Neural cell (in vitro differentiated cells): ENCODE results near the gene ATP7B. TPM values are rescaled to one million over a fixed set of nuclear protein-coding genes. Genes with fewer than 3 reads are reported as not detected.

Experiments
- H2AFZ ChIP-seq: fragments of 200-600, 300-800 bp; sonication (generic), shearing (Covaris generic); 2 replicates; pipeline ENCODE4 v1.6.0; 2014; ENCODE audit warnings: low read depth, mild to moderate bottlenecking, antibody characterized with exemption, low read length, moderate library complexity
- H3F3A ChIP-seq: fragments of 200-600 bp; shearing (Covaris generic); 2 replicates; pipeline ENCODE4 v1.6.1; 2016; ENCODE audit warnings: mild to moderate bottlenecking, moderate library complexity, mixed read lengths, antibody characterized with exemption, low read length; ENCODE audit not compliant: insufficient read depth, poor library complexity, severe bottlenecking
- H3K27ac ChIP-seq: fragments of 200-600, 300-800 bp; sonication (generic), shearing (Covaris generic); 2 replicates; pipeline ENCODE4 v1.5.1; 2014; ENCODE audit warnings: mild to moderate bottlenecking, low read length, moderate library complexity
- H3K27me3 ChIP-seq: fragments of 300-800, 200-600 bp; sonication (generic), shearing (Covaris generic); 2 replicates; pipeline ENCODE4 v1.6.0; 2014; ENCODE audit warnings: mild to moderate bottlenecking, low read depth, low read length, moderate library complexity; ENCODE audit not compliant: insufficient read depth
- H3K36me3 ChIP-seq: fragments of 300-800, 200-600 bp; sonication (generic), shearing (Covaris generic); 2 replicates; pipeline ENCODE4 v1.5.1; 2014; ENCODE audit warnings: mild to moderate bottlenecking, antibody characterized with exemption, low read length, moderate library complexity; ENCODE audit not compliant: insufficient read depth
- H3K4me2 ChIP-seq: fragments of 300-800, 200-600 bp; sonication (generic), shearing (Covaris generic); 2 replicates; pipeline ENCODE4 v1.6.0; 2014; ENCODE audit warnings: mild to moderate bottlenecking, low read length
- H3K4me3 ChIP-seq: fragments of 300-800, 200-600 bp; sonication (generic), shearing (Covaris generic); 2 replicates; pipeline ENCODE4 v1.5.1; 2014; ENCODE audit warnings: mild to moderate bottlenecking, low read length, moderate library complexity
- H3K79me2 ChIP-seq: fragments of 200-600 bp; shearing (Covaris generic); replicated peaks from 2 replicates; pipeline ENCODE4 v1.6.0; 2014; ENCODE audit warnings: mild to moderate bottlenecking, low read length, moderate library complexity; ENCODE audit not compliant: insufficient read depth
- H3K9ac ChIP-seq: fragments of 300-800, 200-600 bp; sonication (generic), shearing (Covaris generic); 2 replicates; pipeline ENCODE4 v1.6.1; 2016; ENCODE audit warnings: mild to moderate bottlenecking, low read length, mixed read lengths
- H3K9me2 ChIP-seq: fragments of 200-600 bp; shearing (Covaris generic); 2 replicates; pipeline ENCODE4 v1.6.1; 2016; ENCODE audit warnings: mild to moderate bottlenecking, low read length, mixed read lengths; ENCODE audit not compliant: insufficient read depth
- H3K9me3 ChIP-seq: fragments of 200-600, 300-800 bp; sonication (generic), shearing (Covaris generic); 2 replicates; pipeline ENCODE4 v1.6.1; 2016; ENCODE audit warnings: mild to moderate bottlenecking, mixed run types, low read length, moderate library complexity, mixed read lengths
- H4K20me1 ChIP-seq: fragments of 200-600 bp; shearing (Covaris generic); 2 replicates; pipeline ENCODE4 v1.6.1; 2016; ENCODE audit warnings: mild to moderate bottlenecking, mixed run types; ENCODE audit not compliant: insufficient read depth
- EP300 ChIP-seq: fragments of 450-650 bp; conservative IDR thresholded peaks from 2 replicates; pipeline ENCODE4 v1.6.1; 2014; ENCODE audit warnings: antibody characterized with exemption, mild to moderate bottlenecking, moderate library complexity; ENCODE audit not compliant: poor library complexity, severe bottlenecking
- EZH2 ChIP-seq: fragments of 200-600, 300-800 bp; shearing (Covaris generic), sonication (generic); IDR thresholded peaks from 2 replicates; pipeline ENCODE4 v1.6.1; 2014; ENCODE audit warnings: antibody characterized with exemption, low read length, borderline replicate concordance, mild to moderate bottlenecking; ENCODE audit not compliant: insufficient read depth, poor library complexity, severe bottlenecking
- MXI1 ChIP-seq: fragments of 450-650 bp; conservative IDR thresholded peaks from 2 replicates; pipeline ENCODE4 v1.6.1; 2014; ENCODE audit warnings: antibody characterized with exemption, mild to moderate bottlenecking; ENCODE audit not compliant: poor library complexity, severe bottlenecking
- POLR2AphosphoS5 ChIP-seq: IDR thresholded peaks from 2 replicates; pipeline ENCODE4 v1.6.1; 2012
- RAD21 ChIP-seq: fragments of 450-650 bp; conservative IDR thresholded peaks from 2 replicates; pipeline ENCODE4 v1.6.1; 2014; ENCODE audit warnings: antibody characterized with exemption, mild to moderate bottlenecking, moderate library complexity
- SMC3 ChIP-seq: fragments of 450-650 bp; conservative IDR thresholded peaks from 2 replicates; pipeline ENCODE4 v1.6.1; 2014; ENCODE audit warnings: antibody characterized with exemption, mild to moderate bottlenecking, moderate library complexity; ENCODE audit not compliant: poor library complexity
- TAF1 ChIP-seq: IDR thresholded peaks from 2 replicates; pipeline ENCODE4 v1.6.1; 2012; ENCODE audit warnings: low read depth
- polyA plus RNA-seq: library from polyadenylated mRNA; depleted of rRNA; stranded (reverse); fragments of >200 nt; gene quantifications from 2 replicates; pipeline ENCODE4 v1.2.3, GENCODE V29; 2014
- TF ChIP-seq, protein P1 (sequence below): fragments of 450-650 bp; IDR thresholded peaks from 2 replicates; pipeline ENCODE4 v1.5.1; 2014; ENCODE audit warnings: antibody characterized with exemption, mild to moderate bottlenecking, moderate library complexity; ENCODE audit not compliant: poor library complexity, severe bottlenecking
- TF ChIP-seq, protein P2 (sequence below): IDR thresholded peaks from 2 replicates; pipeline ENCODE4 v1.6.1; 2012; ENCODE audit warnings: borderline replicate concordance

Gene ATP7B
- polyA plus RNA-seq, 1 donor from 2014 or later = 6.3 TPM

- Histone ChIP-seq H3K79me2 (no peaks in the 10 kb centered on the region), H3K27me3 (no peaks in the 10 kb centered on the region), H3K4me2 (no peak overlapping the region), H3K9me2 (no peaks in the 10 kb centered on the region), H2AFZ (no peak overlapping the region), H3K36me3 (no peaks in the 10 kb centered on the region), H3K27ac (no peak overlapping the region), H3K9ac (no peak overlapping the region), H3K4me3 (no peak overlapping the region), H3K9me3 (peaks cover 4% of the 10 kb centered on the region), H4K20me1 (no peaks in the 10 kb centered on the region), H3F3A (no peaks in the 10 kb centered on the region)
- no peak for TF ChIP-seq POLR2AphosphoS5
- TF ChIP-seq EP300 = no peak
- TF ChIP-seq SMC3 = no peak
- TF ChIP-seq TAF1 = no peak
- TF ChIP-seq MXI1 = no peak
- TF ChIP-seq, protein P1, sequence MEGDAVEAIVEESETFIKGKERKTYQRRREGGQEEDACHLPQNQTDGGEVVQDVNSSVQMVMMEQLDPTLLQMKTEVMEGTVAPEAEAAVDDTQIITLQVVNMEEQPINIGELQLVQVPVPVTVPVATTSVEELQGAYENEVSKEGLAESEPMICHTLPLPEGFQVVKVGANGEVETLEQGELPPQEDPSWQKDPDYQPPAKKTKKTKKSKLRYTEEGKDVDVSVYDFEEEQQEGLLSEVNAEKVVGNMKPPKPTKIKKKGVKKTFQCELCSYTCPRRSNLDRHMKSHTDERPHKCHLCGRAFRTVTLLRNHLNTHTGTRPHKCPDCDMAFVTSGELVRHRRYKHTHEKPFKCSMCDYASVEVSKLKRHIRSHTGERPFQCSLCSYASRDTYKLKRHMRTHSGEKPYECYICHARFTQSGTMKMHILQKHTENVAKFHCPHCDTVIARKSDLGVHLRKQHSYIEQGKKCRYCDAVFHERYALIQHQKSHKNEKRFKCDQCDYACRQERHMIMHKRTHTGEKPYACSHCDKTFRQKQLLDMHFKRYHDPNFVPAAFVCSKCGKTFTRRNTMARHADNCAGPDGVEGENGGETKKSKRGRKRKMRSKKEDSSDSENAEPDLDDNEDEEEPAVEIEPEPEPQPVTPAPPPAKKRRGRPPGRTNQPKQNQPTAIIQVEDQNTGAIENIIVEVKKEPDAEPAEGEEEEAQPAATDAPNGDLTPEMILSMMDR = no peak
- TF ChIP-seq EZH2 = no peak
Measured at GRCh38 chr13:52029569-52029968, 18.3 kb upstream of the ATP7B start.

DNA sequence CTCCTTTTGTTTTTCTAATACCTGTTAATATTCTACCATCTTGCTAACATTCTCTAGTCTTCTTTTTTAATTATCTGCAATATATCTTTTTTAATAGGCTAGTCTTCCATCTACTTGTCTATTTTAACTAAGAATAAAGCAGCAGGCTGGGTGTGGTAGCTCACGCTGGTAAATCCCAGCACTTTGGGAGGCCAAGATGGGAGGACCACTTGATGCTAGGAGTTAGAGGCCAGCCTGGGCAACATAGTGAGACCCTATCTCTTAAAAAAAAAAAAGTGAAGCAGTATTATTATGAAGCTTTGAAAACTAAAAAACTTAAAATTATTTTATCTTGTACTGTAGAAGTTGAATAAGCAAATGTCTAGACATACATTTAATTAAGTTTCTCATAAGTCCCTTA, 16.6 kb upstream of the ATP7B start:
- no peaks in the 10 kb centered on the region for H3F3A ChIP-seq
- no peaks in the 10 kb centered on the region for H3K79me2 ChIP-seq
- no peaks in the 10 kb centered on the region for H4K20me1 ChIP-seq
- TF ChIP-seq SMC3 = no peak
- TF ChIP-seq, protein P2, sequence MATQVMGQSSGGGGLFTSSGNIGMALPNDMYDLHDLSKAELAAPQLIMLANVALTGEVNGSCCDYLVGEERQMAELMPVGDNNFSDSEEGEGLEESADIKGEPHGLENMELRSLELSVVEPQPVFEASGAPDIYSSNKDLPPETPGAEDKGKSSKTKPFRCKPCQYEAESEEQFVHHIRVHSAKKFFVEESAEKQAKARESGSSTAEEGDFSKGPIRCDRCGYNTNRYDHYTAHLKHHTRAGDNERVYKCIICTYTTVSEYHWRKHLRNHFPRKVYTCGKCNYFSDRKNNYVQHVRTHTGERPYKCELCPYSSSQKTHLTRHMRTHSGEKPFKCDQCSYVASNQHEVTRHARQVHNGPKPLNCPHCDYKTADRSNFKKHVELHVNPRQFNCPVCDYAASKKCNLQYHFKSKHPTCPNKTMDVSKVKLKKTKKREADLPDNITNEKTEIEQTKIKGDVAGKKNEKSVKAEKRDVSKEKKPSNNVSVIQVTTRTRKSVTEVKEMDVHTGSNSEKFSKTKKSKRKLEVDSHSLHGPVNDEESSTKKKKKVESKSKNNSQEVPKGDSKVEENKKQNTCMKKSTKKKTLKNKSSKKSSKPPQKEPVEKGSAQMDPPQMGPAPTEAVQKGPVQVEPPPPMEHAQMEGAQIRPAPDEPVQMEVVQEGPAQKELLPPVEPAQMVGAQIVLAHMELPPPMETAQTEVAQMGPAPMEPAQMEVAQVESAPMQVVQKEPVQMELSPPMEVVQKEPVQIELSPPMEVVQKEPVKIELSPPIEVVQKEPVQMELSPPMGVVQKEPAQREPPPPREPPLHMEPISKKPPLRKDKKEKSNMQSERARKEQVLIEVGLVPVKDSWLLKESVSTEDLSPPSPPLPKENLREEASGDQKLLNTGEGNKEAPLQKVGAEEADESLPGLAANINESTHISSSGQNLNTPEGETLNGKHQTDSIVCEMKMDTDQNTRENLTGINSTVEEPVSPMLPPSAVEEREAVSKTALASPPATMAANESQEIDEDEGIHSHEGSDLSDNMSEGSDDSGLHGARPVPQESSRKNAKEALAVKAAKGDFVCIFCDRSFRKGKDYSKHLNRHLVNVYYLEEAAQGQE = no peak
- no peak overlapping the region for H2AFZ ChIP-seq
- H3K27ac ChIP-seq = no peak overlapping the region
- no peaks in the 10 kb centered on the region for H3K9me2 ChIP-seq
- no peaks in the 10 kb centered on the region for H3K36me3 ChIP-seq
- no peak overlapping the region for H3K4me3 ChIP-seq
- peaks cover 4% of the 10 kb centered on the region for H3K9me3 ChIP-seq
- H3K4me2 ChIP-seq = no peak overlapping the region
- H3K27me3 ChIP-seq = no peaks in the 10 kb centered on the region
- no peak overlapping the region for H3K9ac ChIP-seq

DNA sequence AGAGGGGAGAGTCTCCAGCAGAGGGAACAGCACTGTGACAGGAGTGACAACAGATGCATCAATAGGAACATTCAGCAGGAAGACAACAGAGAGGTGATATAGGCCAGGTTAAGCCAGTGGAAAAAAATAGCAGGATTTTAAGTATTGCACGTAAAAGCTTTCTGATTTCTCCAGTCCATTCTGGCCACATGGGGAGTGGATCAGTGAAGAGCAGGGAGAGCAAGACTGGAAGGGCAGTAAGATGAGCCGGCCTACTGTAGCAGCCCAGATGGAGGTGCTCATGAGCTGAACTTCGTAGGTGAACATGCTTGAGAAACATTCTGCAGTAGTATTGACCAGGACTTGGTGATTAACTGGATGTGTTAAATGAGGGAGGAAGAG, 15.0 kb upstream of the ATP7B start:
- no peaks in the 10 kb centered on the region for H3K36me3 ChIP-seq
- no peaks in the 10 kb centered on the region for H3K9me2 ChIP-seq
- no peaks in the 10 kb centered on the region for H3F3A ChIP-seq
- H4K20me1 ChIP-seq = no peaks in the 10 kb centered on the region
- TF ChIP-seq RAD21 = no peak
- TF ChIP-seq, protein P2 = no peak
- no peak for TF ChIP-seq TAF1
- TF ChIP-seq POLR2AphosphoS5 = no peak
- no peak for TF ChIP-seq MXI1
- TF ChIP-seq, protein P1 = no peak
- TF ChIP-seq SMC3 = no peak
- H3K9ac ChIP-seq = no peak overlapping the region
- no peak overlapping the region for H3K4me3 ChIP-seq
- H2AFZ ChIP-seq = no peak overlapping the region
- peaks cover 4% of the 10 kb centered on the region for H3K9me3 ChIP-seq
- no peak overlapping the region for H3K4me2 ChIP-seq
- no peaks in the 10 kb centered on the region for H3K79me2 ChIP-seq
- H3K27ac ChIP-seq = no peak overlapping the region
- no peaks in the 10 kb centered on the region for H3K27me3 ChIP-seq
